Fibroblast of skin of scalp (primary cell): ENCODE data around the gene TTLL12.

Experiments
- DNase-seq: peaks from one replicate; pipeline ENCODE4 v3.0.0-alpha.2; 2013

Gene TTLL12

DNA sequence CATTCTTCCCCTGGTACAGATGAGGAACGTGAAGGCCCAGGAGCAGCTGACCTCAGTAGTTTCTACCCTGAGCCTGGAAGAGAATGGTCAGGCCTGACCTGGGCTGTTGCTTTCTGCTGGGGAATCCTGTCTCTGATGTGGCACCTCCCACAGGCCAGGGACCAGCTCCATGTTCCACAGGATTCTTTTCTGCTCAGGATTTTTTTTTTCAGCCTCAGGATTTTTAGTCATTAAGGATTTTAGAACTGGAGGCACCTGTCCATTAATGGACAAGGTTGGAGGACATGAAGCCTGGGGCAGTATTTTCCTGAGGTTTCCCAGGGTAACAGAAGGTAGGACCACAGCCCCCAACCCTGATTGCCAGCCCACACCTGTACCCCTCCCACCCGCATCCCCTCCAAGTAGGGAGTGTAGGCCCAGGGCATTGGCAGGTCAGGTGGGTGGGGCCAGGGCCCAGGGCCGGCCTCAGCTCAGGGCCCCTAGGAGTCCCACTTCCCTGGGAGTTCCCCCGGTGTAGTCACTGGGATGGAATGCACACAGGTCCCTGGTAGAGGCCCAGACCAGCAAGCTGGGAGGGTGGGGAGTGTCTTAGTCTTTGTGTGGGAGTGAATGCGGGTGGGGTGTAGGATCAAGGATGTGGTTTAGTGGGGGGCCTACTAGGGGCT lies 60.3 kb downstream of the TTLL12 start:
- peak; percentile 75 for DNase-seq

GRCh38 chr22:43118953-43119458 lies 67.9 kb downstream of the TTLL12 start:
- no peak for DNase-seq

DNA sequence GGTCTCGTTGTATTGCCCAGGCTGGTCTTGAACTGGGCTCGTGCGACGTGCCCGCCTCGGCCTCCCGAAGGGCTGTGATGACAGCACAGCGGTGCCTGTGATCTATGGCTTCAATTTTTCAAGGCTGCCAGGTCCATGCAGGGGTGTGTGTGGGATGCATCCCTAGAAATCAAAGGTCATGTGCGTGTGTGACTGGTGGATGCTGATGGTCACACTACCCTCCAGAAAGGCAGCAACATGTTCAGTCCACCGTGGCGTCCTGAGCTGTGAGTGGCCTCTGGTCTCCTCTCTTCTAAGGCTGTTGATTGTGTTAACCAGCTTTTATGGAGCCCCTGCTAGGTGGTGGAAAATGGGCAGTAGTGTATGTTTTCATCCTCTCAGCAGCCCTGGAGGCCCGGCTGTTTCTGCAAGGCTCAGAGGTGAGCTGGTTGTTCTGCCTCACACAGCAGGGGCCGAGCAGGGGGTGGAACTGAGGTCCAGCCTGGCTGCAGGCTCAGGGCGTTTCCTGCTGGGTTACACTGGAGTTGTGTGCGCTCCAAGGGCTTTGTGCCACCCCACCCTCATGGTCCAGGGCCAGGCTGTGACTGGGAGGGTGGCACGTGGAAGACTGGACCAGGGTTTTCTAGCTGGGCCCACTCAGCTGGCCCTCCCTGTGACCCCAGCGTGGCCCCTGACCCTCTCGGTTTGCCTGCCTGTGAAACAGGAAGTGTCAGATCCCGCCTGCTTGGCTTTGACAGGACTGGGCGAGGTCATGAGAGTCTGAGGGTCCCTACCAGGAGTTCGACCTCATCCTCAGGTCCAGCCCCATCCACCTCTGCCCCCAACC lies 68.7 kb downstream of the TTLL12 start:
- no peak for DNase-seq

- DNase-seq: no peak
Measured at GRCh38 chr22:43116932-43117331, 70.0 kb downstream of the TTLL12 start.
